Muscle layer of colon (tissue), 2 donors: ENCODE data around the gene C1orf53.
A peak's percentile ranks its signal among the peaks of the same experiment; 100 is the strongest.
"Not testable (repeated sequence)": the region's sequence is repeated elsewhere in the genome, so short reads cannot be mapped to it uniquely, and the experiment has no call there.

ENCODE experiments used
- H3K27ac ChIP-seq: one replicate; pipeline ENCODE4 v1.7.0; 2013; ENCODE audit warnings: low read depth, mild to moderate bottlenecking, low read length, moderate library complexity
- H3K27me3 ChIP-seq, 2 donors: one replicate each; pipeline ENCODE4 v1.7.0; 2013; ENCODE audit warnings: low read length in 2 of 2, mild to moderate bottlenecking in 2 of 2; ENCODE audit not compliant: insufficient read depth in 2 of 2, control insufficient read depth in 1 of 2
- H3K36me3 ChIP-seq: one replicate; pipeline ENCODE4 v1.7.0; 2013; ENCODE audit warnings: mild to moderate bottlenecking, low read length; ENCODE audit not compliant: insufficient read depth
- H3K4me1 ChIP-seq: one replicate; pipeline ENCODE4 v1.7.0; 2013; ENCODE audit warnings: mild to moderate bottlenecking, low read length; ENCODE audit not compliant: insufficient read depth
- H3K4me3 ChIP-seq, 2 donors: one replicate each; pipeline ENCODE4 v1.7.0; 2013; ENCODE audit warnings: low read length in 2 of 2, low read depth in 1 of 2, mild to moderate bottlenecking in 1 of 2, moderate library complexity in 1 of 2
- H3K9ac ChIP-seq: one replicate; pipeline ENCODE4 v1.7.0; 2013; ENCODE audit warnings: low read length
- H3K9me3 ChIP-seq: one replicate; pipeline ENCODE4 v1.7.0; 2013; ENCODE audit warnings: mild to moderate bottlenecking, low read length
- donor health status: abdominal sarcoma.
- donor health status: Adenocarcinoma of cecum.

Gene C1orf53

GRCh38 chr1:197882241-197882640 lies 20.2 kb upstream of the C1orf53 start:
- not testable (repeated sequence) for H3K27me3 ChIP-seq, H3K4me1 ChIP-seq, H3K9ac ChIP-seq, H3K27ac ChIP-seq, H3K9me3 ChIP-seq, H3K4me3 ChIP-seq, H3K36me3 ChIP-seq

- Histone ChIP-seq H3K4me3 (no peak overlapping the region), H3K36me3 (no peaks in the 10 kb centered on the region), H3K9ac (no peak overlapping the region), H3K9me3 (no peaks in the 10 kb centered on the region), H3K27ac (no peak overlapping the region), H3K27me3 (no peaks in the 10 kb centered on the region), H3K4me1 (no peaks in the 10 kb centered on the region)
Observed at GRCh38 chr1:197884173-197884572, 18.3 kb upstream of the C1orf53 start.

- H3K9me3 ChIP-seq, result no peaks in the 10 kb centered on the region
- H3K9ac ChIP-seq, result no peak overlapping the region
- peaks cover 0 to 6% of the 10 kb centered on the region in 2 donors for H3K27me3 ChIP-seq
Observed at GRCh38 chr1:197890936-197891335, 11.5 kb upstream of the C1orf53 start.

GRCh38 chr1:197892684-197893083 lies 9.7 kb upstream of the C1orf53 start:
- H3K27me3 ChIP-seq, result peaks cover 0 to 6% of the 10 kb centered on the region in 2 donors
- no peaks in the 10 kb centered on the region for H3K4me1 ChIP-seq
- no peaks in the 10 kb centered on the region for H3K9me3 ChIP-seq

More at GRCh38 chr1:197890936-197891335, 11.5 kb upstream of the C1orf53 start:
- H3K36me3 ChIP-seq, result no peaks in the 10 kb centered on the region
- no peak overlapping the region for H3K4me3 ChIP-seq
- H3K27ac ChIP-seq, result no peak overlapping the region
- no peaks in the 10 kb centered on the region for H3K4me1 ChIP-seq

GRCh38 chr1:197896301-197896700 lies 6.1 kb upstream of the C1orf53 start:
- H3K4me1 ChIP-seq, result no peaks in the 10 kb centered on the region
- H3K36me3 ChIP-seq, result no peaks in the 10 kb centered on the region
- no peak overlapping the region for H3K4me3 ChIP-seq
- H3K9me3 ChIP-seq, result no peaks in the 10 kb centered on the region
- H3K9ac ChIP-seq, result no peak overlapping the region
- peaks cover 0 to 6% of the 10 kb centered on the region in 2 donors for H3K27me3 ChIP-seq
- H3K27ac ChIP-seq, result no peak overlapping the region

More at GRCh38 chr1:197892684-197893083, 9.7 kb upstream of the C1orf53 start:
- Histone ChIP-seq H3K36me3 (no peaks in the 10 kb centered on the region), H3K27ac (no peak overlapping the region), H3K9ac (no peak overlapping the region), H3K4me3 (no peak overlapping the region)

- Histone ChIP-seq H3K9me3 (no peaks in the 10 kb centered on the region), H3K27me3 (peaks cover 2 to 4% of the 10 kb centered on the region in 2 donors), H3K9ac (no peak overlapping the region), H3K27ac (no peak overlapping the region), H3K4me1 (peaks cover 13% of the 10 kb centered on the region), H3K36me3 (no peaks in the 10 kb centered on the region), H3K4me3 (no peak overlapping the region)
Observed at GRCh38 chr1:197899037-197899436, 3.4 kb upstream of the C1orf53 start.

GRCh38 chr1:197902131-197902453 lies 338 bp upstream of the C1orf53 start:
- H3K27ac ChIP-seq, result peak overlapping the region; percentile 84
- H3K36me3 ChIP-seq, result no peaks in the 10 kb centered on the region
- peak overlapping the region; percentile 88 to 90 for H3K4me3 ChIP-seq
- H3K4me1 ChIP-seq, result peaks cover 13% of the 10 kb centered on the region
- peaks cover 18 to 23% of the 10 kb centered on the region in 2 donors for H3K27me3 ChIP-seq
- peak overlapping the region; percentile 71 for H3K9ac ChIP-seq
- H3K9me3 ChIP-seq, result no peaks in the 10 kb centered on the region

- Histone ChIP-seq H3K9me3 (no peaks in the 10 kb centered on the region), H3K9ac (peak overlapping the region; percentile 69), H3K4me3 (peak overlapping the region; percentile 88 to 90), H3K27ac (peak overlapping the region; percentile 48), H3K4me1 (peaks cover 13% of the 10 kb centered on the region), H3K27me3 (peaks cover 28 to 34% of the 10 kb centered on the region in 2 donors), H3K36me3 (no peaks in the 10 kb centered on the region)
Observed at GRCh38 chr1:197903196-197903514, 725 bp downstream of the C1orf53 start.

DNA sequence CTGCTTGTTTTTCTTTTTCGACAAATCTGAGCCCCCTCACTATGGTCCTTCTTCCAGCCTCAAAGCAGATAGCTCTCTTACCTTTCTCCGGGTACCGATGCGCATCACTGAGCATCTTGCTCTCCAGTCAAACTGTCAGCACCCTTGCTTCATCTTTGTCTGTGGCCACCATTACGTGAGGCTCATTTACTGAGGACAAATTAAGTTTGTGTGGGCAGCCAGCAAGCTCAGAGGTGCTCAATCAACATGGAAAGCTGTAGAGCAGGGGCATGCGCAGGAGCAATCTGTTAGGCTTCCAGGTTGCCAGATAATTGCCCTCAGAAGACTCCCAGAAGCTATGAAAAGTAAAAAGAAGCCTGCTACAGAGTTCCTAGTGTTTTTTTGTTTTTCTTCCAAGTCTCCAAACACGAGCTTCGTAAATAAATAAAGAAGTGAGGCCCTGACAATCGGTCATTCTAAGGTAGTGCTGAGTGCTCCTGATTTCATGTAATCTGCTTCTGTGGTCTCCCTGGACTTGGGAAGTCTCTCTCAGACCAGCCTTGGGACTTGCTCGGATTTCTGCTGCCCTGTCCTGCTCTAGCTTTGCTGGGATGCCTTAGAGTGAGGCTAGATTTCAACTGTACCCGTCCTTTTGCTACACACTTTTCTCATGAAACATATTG lies 1.8 kb downstream of the C1orf53 start:
- Histone ChIP-seq H3K27ac (no peak overlapping the region), H3K27me3 (peaks cover 39 to 45% of the 10 kb centered on the region in 2 donors)

DNA sequence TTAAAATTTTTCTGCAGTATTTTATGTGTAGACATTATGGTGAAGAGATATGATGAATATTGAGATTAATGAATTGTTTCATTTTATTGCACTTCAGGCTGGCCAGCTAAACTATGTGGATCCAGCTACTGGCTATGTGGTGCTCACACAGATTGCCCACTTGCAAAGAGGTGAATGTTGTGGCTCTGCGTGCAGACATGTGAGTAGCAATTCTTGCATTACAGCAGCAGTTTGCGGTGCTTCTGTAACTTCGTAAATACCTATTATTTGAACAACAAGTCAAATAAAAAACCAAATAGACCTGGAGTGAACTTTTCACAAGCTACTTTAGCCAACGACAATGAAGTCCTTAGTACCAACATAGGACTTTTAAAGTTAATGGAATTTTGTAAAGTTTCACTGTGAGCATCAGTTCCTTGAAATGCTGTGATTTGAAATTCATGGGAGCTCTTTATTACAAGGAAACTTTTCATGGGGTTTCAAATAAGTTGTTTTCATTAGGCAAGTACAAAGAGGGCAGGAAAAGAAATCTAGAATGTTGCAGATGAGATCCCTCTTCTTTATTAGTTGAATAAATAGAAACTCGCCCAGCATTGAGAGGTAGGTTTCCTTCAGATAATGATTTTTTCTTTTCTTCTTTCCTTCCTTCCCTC lies 3.4 kb downstream of the C1orf53 start:
- no peak overlapping the region for H3K4me3 ChIP-seq
- H3K9ac ChIP-seq, result no peak overlapping the region
- H3K9me3 ChIP-seq, result no peaks in the 10 kb centered on the region
- peaks cover 55 to 59% of the 10 kb centered on the region in 2 donors for H3K27me3 ChIP-seq
- no peak overlapping the region for H3K27ac ChIP-seq
- H3K4me1 ChIP-seq, result peaks cover 13% of the 10 kb centered on the region
- H3K36me3 ChIP-seq, result no peaks in the 10 kb centered on the region

More for the DNA sequence above, 1.8 kb downstream of the C1orf53 start:
- H3K9ac ChIP-seq, result no peak overlapping the region
- no peaks in the 10 kb centered on the region for H3K36me3 ChIP-seq
- no peak overlapping the region for H3K4me3 ChIP-seq
- no peaks in the 10 kb centered on the region for H3K9me3 ChIP-seq
- peaks cover 13% of the 10 kb centered on the region for H3K4me1 ChIP-seq

DNA sequence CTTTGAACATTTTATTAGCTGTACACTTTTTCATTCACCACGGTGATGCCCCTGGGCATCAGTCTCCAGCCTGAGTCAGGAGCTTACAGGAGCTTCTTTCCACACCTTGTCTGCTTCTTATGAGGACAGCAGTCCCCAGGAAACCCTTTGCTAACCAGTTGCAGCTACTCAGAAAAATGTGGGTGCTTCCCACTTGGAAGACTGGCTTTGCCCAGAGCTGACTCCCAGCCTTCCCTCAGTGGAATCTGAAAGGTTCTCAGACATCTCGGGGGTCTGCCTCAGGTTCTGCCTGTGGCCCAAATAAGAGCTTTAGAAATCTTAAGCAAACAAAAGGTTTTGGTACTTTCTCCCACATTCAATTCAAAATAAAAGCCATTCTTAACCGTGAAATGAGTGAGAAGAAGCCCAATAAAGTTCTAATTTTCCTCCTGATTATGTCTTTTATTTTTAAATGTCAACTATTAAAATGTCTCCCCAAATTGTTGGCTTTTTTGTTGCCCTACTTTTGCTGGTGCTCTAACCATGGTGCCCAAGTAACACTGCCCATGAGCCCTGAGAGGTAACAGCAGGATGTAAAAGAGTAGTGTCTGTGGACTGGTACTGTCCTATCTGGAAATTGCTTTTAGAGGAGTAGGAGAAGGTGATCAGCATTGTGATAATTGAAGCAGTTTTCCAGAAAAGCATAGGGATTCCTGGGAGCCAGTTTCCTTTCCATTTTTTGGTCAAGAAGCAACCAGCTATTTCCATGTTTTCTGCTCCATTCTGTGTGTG lies 5.6 kb downstream of the C1orf53 start:
- Histone ChIP-seq H3K9me3 (no peaks in the 10 kb centered on the region), H3K27me3 (peaks cover 77 to 78% of the 10 kb centered on the region in 2 donors), H3K4me3 (no peak overlapping the region), H3K36me3 (no peaks in the 10 kb centered on the region), H3K9ac (no peak overlapping the region), H3K27ac (no peak overlapping the region), H3K4me1 (peaks cover 12% of the 10 kb centered on the region)
